Testis (tissue), 2 donors: ENCODE measurements around the gene LDLRAD4.

Experiments used
- CTCF ChIP-seq, 3 experiments: fragments of 450-650 bp in 2 of 3; fragments of 200-600 bp in 1 of 3; sonication (generic) in 1 of 3; IDR thresholded peaks; one replicate each; pipeline ENCODE4 v1.5.1; 2016 to 2019; ENCODE audit warnings: antibody characterized with exemption in 3 of 3, mild to moderate bottlenecking in 2 of 3, moderate library complexity in 1 of 3
- POLR2A ChIP-seq: fragments of 450-650 bp; IDR thresholded peaks from one replicate; pipeline ENCODE4 v1.6.1; 2017; ENCODE audit warnings: antibody characterized with exemption, mild to moderate bottlenecking, moderate library complexity

- TF ChIP-seq CTCF (IDR thresholded peaks at IDR 0.05) (no peak), POLR2A (no peak)
These were observed 117.3 kb downstream of the LDLRAD4 start for GRCh38 chr18:13335903-13336302.
